ENCODE measurements around the gene ERMARD. TPM values are rescaled to one million over a fixed set of nuclear protein-coding genes. Genes with fewer than 3 reads are reported as not detected.

The ERMARD gene
- polyA plus RNA-seq (2013, experiment 1 of 2) = 9.5 TPM
- 8.6 TPM for polyA plus RNA-seq (2013, experiment 2 of 2)

- H4K8ac ChIP-seq (ENCODE audit: low read depth, low read length) = no peak within 1 kb of the TSS
- H3K56ac ChIP-seq (ENCODE audit: low read length) = peak within 1 kb of the TSS; percentile 99
- peak within 1 kb of the TSS; percentile 75 for H3K4me2 ChIP-seq (ENCODE audit: low read length)
- H3K27me3 ChIP-seq (ENCODE audit: insufficient read depth, low read length, poor library complexity) = no peaks in the 10 kb centered on the region
- no peak within 1 kb of the TSS for H3K23ac ChIP-seq (ENCODE audit: low read length)
- H3K4ac ChIP-seq (ENCODE audit: low read depth, low read length) = peak within 1 kb of the TSS; percentile 99
- H3K4me3 ChIP-seq (ENCODE audit: low read length) = peak within 1 kb of the TSS; percentile 96
- peak within 1 kb of the TSS; percentile 98 for H3K27ac ChIP-seq (ENCODE audit: low read depth, low read length)
- H3K79me2 ChIP-seq (ENCODE audit: control insufficient read depth, insufficient read depth, low read length) = peaks cover 7% of the 10 kb centered on the region
- no peak within 1 kb of the TSS for H2BK15ac ChIP-seq (replicated peaks; ENCODE audit: low read depth)
- peak; percentile 98 for DNase-seq
- WGBS (ENCODE audit: extremely low coverage, insufficient coverage, low lambda C conversion rate) = no CpG with 5 or more reads among the region's 90 CpGs
- H4K5ac ChIP-seq (ENCODE audit: low read length) = peak within 1 kb of the TSS; percentile 56
- peak within 1 kb of the TSS; percentile 54 for H2BK120ac ChIP-seq (ENCODE audit: low read depth, low read length)
- H2BK5ac ChIP-seq (ENCODE audit: low read length) = peak within 1 kb of the TSS; percentile 92
- peaks cover 2% of the 10 kb centered on the region for H3K79me1 ChIP-seq (ENCODE audit: low read length)
- H2AK5ac ChIP-seq (ENCODE audit: low read length) = peak within 1 kb of the TSS; percentile 66
- peaks cover 7% of the 10 kb centered on the region for H3K4me1 ChIP-seq (ENCODE audit: control insufficient read depth, low read depth, low read length)
- peak within 1 kb of the TSS; percentile 97 for H3K9ac ChIP-seq (ENCODE audit: low read length)
- H3K36me3 ChIP-seq (ENCODE audit: control insufficient read depth, insufficient read depth, low read length) = no peaks in the 10 kb centered on the region
- H3K18ac ChIP-seq (ENCODE audit: low read length) = peak within 1 kb of the TSS; percentile 85
Measured at GRCh38 chr6:169751242-169752073, at the start of gene ERMARD, which contains the start of gene DYNLT2. Gene ERMARD (plus strand): TSS chr6:169751622. CDS start chr6:169751658, 36 bp downstream. Gene DYNLT2 (minus strand): TSS chr6:169751572. CDS start chr6:169751458, 114 bp downstream.

- no peak within 1 kb of the TSS for H4K5ac ChIP-seq (ENCODE audit: low read length)
- peak within 1 kb of the TSS; percentile 7 for H3K4ac ChIP-seq (ENCODE audit: low read depth, low read length)
- H3K4me1 ChIP-seq (ENCODE audit: control insufficient read depth, low read depth, low read length) = peaks cover 3% of the 10 kb centered on the region
- H2BK5ac ChIP-seq (ENCODE audit: low read length) = peak within 1 kb of the TSS; percentile 69
- H3K27ac ChIP-seq (ENCODE audit: low read depth, low read length) = peak within 1 kb of the TSS; percentile 88
- H3K18ac ChIP-seq (ENCODE audit: low read length) = peak within 1 kb of the TSS; percentile 42
- peak within 1 kb of the TSS; percentile 91 for H3K4me2 ChIP-seq (ENCODE audit: low read length)
- peak within 1 kb of the TSS; percentile 34 for H2AK5ac ChIP-seq (ENCODE audit: low read length)
- H3K79me2 ChIP-seq (ENCODE audit: control insufficient read depth, insufficient read depth, low read length) = peaks cover 37% of the 10 kb centered on the region
- H2BK15ac ChIP-seq (replicated peaks; ENCODE audit: low read depth) = no peak within 1 kb of the TSS
- H3K27me3 ChIP-seq (ENCODE audit: insufficient read depth, low read length, poor library complexity) = no peaks in the 10 kb centered on the region
- no CpG with 5 or more reads among the region's 92 CpGs for WGBS (ENCODE audit: extremely low coverage, insufficient coverage, low lambda C conversion rate)
- peak within 1 kb of the TSS; percentile 7 for H4K8ac ChIP-seq (ENCODE audit: low read depth, low read length)
- H3K79me1 ChIP-seq (ENCODE audit: low read length) = peaks cover 26% of the 10 kb centered on the region
- peaks cover 1% of the 10 kb centered on the region for H3K36me3 ChIP-seq (ENCODE audit: control insufficient read depth, insufficient read depth, low read length)
- H2BK120ac ChIP-seq (ENCODE audit: low read depth, low read length) = no peak within 1 kb of the TSS
- peak within 1 kb of the TSS; percentile 83 for H3K4me3 ChIP-seq (ENCODE audit: low read length)
- DNase-seq = peak; percentile 98
- H3K23ac ChIP-seq (ENCODE audit: low read length) = peak within 1 kb of the TSS; percentile 96
- peak within 1 kb of the TSS; percentile 95 for H3K9ac ChIP-seq (ENCODE audit: low read length)
- H3K56ac ChIP-seq (ENCODE audit: low read length) = peak within 1 kb of the TSS; percentile 98
Measured at GRCh38 chr6:169701954-169702839, 49.2 kb upstream of the ERMARD start, which contains the start of the genes C6orf120 and WDR27. Gene C6orf120 (plus strand): TSS chr6:169702126. CDS start chr6:169702460, 334 bp downstream. Gene WDR27 (minus strand): TSS chr6:169702029. CDS start chr6:169689005, 13,024 bp downstream.

DNA sequence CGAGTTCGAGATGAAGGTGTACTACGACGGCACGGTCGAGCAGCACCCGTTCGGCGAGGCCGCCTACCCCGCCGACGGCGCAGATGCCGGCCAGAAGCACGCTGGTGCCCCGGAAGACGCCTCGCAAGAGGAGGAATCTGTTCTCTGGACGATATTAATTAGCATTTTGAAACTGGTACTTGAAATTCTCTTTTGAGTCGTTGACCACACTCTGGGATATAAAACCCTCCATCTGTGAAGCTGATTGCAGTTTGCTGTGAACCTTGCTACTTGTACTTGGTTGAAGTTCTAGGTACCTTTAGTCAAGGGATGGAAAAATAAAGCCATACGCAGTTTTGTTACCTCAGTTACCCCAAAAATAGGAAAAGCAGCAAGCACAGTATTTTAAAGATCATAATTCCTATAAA, 48.6 kb upstream of the ERMARD start:
- H2BK120ac ChIP-seq (ENCODE audit: low read depth, low read length) = no peak overlapping the region
- peaks cover 3% of the 10 kb centered on the region for H3K4me1 ChIP-seq (ENCODE audit: control insufficient read depth, low read depth, low read length)
- peak overlapping the region; percentile 97 for H3K56ac ChIP-seq (ENCODE audit: low read length)
- H3K36me3 ChIP-seq (ENCODE audit: control insufficient read depth, insufficient read depth, low read length) = peaks cover 3% of the 10 kb centered on the region
- no peak overlapping the region for H2BK5ac ChIP-seq (ENCODE audit: low read length)
- peaks cover 37% of the 10 kb centered on the region for H3K79me2 ChIP-seq (ENCODE audit: control insufficient read depth, insufficient read depth, low read length)
- H2AK5ac ChIP-seq (ENCODE audit: low read length) = no peak overlapping the region
- H3K4me2 ChIP-seq (ENCODE audit: low read length) = peak overlapping the region; percentile 91
- no peak overlapping the region for H4K5ac ChIP-seq (ENCODE audit: low read length)
- H3K27ac ChIP-seq (ENCODE audit: low read depth, low read length) = peak overlapping the region; percentile 88
- H3K18ac ChIP-seq (ENCODE audit: low read length) = no peak overlapping the region
- H3K27me3 ChIP-seq (ENCODE audit: insufficient read depth, low read length, poor library complexity) = no peaks in the 10 kb centered on the region
- peak overlapping the region; percentile 80 for H3K4me3 ChIP-seq (ENCODE audit: low read length)
- no peak for DNase-seq
- no peak overlapping the region for H2BK15ac ChIP-seq (replicated peaks; ENCODE audit: low read depth)
- WGBS (ENCODE audit: extremely low coverage, insufficient coverage, low lambda C conversion rate) = no CpG with 5 or more reads among the region's 22 CpGs
- peak overlapping the region; percentile 94 for H3K9ac ChIP-seq (ENCODE audit: low read length)
- no peak overlapping the region for H3K4ac ChIP-seq (ENCODE audit: low read depth, low read length)
- H3K79me1 ChIP-seq (ENCODE audit: low read length) = peaks cover 26% of the 10 kb centered on the region
- H4K8ac ChIP-seq (ENCODE audit: low read depth, low read length) = no peak overlapping the region
- peak overlapping the region; percentile 96 for H3K23ac ChIP-seq (ENCODE audit: low read length)

GRCh38 chr6:169707772-169708171, 43.6 kb upstream of the ERMARD start:
- no peak overlapping the region for H2BK5ac ChIP-seq (ENCODE audit: low read length)
- no peak overlapping the region for H3K56ac ChIP-seq (ENCODE audit: low read length)
- no peak overlapping the region for H4K5ac ChIP-seq (ENCODE audit: low read length)
- H3K18ac ChIP-seq (ENCODE audit: low read length) = no peak overlapping the region
- no peak overlapping the region for H2BK120ac ChIP-seq (ENCODE audit: low read depth, low read length)
- H3K23ac ChIP-seq (ENCODE audit: low read length) = no peak overlapping the region
- H2BK15ac ChIP-seq (replicated peaks; ENCODE audit: low read depth) = no peak overlapping the region
- peaks cover 5% of the 10 kb centered on the region for H3K79me1 ChIP-seq (ENCODE audit: low read length)
- peaks cover 14% of the 10 kb centered on the region for H3K79me2 ChIP-seq (ENCODE audit: control insufficient read depth, insufficient read depth, low read length)
- no peaks in the 10 kb centered on the region for H3K4me1 ChIP-seq (ENCODE audit: control insufficient read depth, low read depth, low read length)
- no peak overlapping the region for H3K4me3 ChIP-seq (ENCODE audit: low read length)
- peaks cover 2% of the 10 kb centered on the region for H3K36me3 ChIP-seq (ENCODE audit: control insufficient read depth, insufficient read depth, low read length)
- no peak overlapping the region for H3K9ac ChIP-seq (ENCODE audit: low read length)
- H3K27ac ChIP-seq (ENCODE audit: low read depth, low read length) = no peak overlapping the region
- WGBS (ENCODE audit: extremely low coverage, insufficient coverage, low lambda C conversion rate) = no CpG with 5 or more reads among the region's 2 CpGs
- no peak overlapping the region for H4K8ac ChIP-seq (ENCODE audit: low read depth, low read length)
- no peaks in the 10 kb centered on the region for H3K27me3 ChIP-seq (ENCODE audit: insufficient read depth, low read length, poor library complexity)
- H3K4ac ChIP-seq (ENCODE audit: low read depth, low read length) = no peak overlapping the region
- DNase-seq = no peak
- no peak overlapping the region for H3K4me2 ChIP-seq (ENCODE audit: low read length)
- H2AK5ac ChIP-seq (ENCODE audit: low read length) = no peak overlapping the region

GRCh38 chr6:169709293-169709692, 42.1 kb upstream of the ERMARD start:
- Histone ChIP-seq H3K4me2 (ENCODE audit: low read length) (no peak overlapping the region), H3K79me1 (ENCODE audit: low read length) (peaks cover 3% of the 10 kb centered on the region), H3K4me1 (ENCODE audit: control insufficient read depth, low read depth, low read length) (no peaks in the 10 kb centered on the region), H2AK5ac (ENCODE audit: low read length) (no peak overlapping the region), H3K36me3 (ENCODE audit: control insufficient read depth, insufficient read depth, low read length) (peaks cover 4% of the 10 kb centered on the region), H4K8ac (ENCODE audit: low read depth, low read length) (no peak overlapping the region), H2BK5ac (ENCODE audit: low read length) (no peak overlapping the region), H3K23ac (ENCODE audit: low read length) (no peak overlapping the region), H3K27me3 (ENCODE audit: insufficient read depth, low read length, poor library complexity) (no peaks in the 10 kb centered on the region), H3K27ac (ENCODE audit: low read depth, low read length) (no peak overlapping the region), H3K79me2 (ENCODE audit: control insufficient read depth, insufficient read depth, low read length) (peaks cover 4% of the 10 kb centered on the region), H3K4ac (ENCODE audit: low read depth, low read length) (no peak overlapping the region), H3K4me3 (ENCODE audit: low read length) (no peak overlapping the region), H2BK120ac (ENCODE audit: low read depth, low read length) (no peak overlapping the region), H3K18ac (ENCODE audit: low read length) (no peak overlapping the region), H3K9ac (ENCODE audit: low read length) (no peak overlapping the region), H4K5ac (ENCODE audit: low read length) (no peak overlapping the region), H3K56ac (ENCODE audit: low read length) (no peak overlapping the region), H2BK15ac (replicated peaks; ENCODE audit: low read depth) (no peak overlapping the region)
- DNase-seq = no peak
